HG03575 (cell line): ENCODE data around the gene SI.
"Not testable (repeated sequence)": the region's sequence is repeated elsewhere in the genome, so short reads cannot be mapped to it uniquely, and the experiment has no call there.

Experiments used
- ATAC-seq: cut with Tn5 transposase; IDR thresholded peaks from one replicate; pipeline ENCODE4 v1.9.1; 2021; ENCODE audit not compliant: unreplicated experiment, insufficient number of reproducible peaks, low FRiP score; ENCODE audit errors: extremely low read depth

SI gene

GRCh38 chr3:165078293-165078692, at the start of gene SI:
Gene SI, minus strand, starts transcription at chr3:165078496. Its CDS starts 2,484 bp downstream, at chr3:165076012.
- no peak for ATAC-seq

GRCh38 chr3:165125836-165126235, 47.5 kb upstream of the SI start:
- ATAC-seq: no peak

- ATAC-seq: no peak
These were observed 33.1 kb upstream of the SI start for GRCh38 chr3:165111401-165111800.

GRCh38 chr3:165103616-165104015, 25.3 kb upstream of the SI start:
- ATAC-seq: no peak

- no peak for ATAC-seq
These were observed 4.4 kb upstream of the SI start for GRCh38 chr3:165082650-165083049.

GRCh38 chr3:165081183-165081582, 2.9 kb upstream of the SI start:
- no peak for ATAC-seq

GRCh38 chr3:165075695-165076094, 2.6 kb downstream of the SI start:
- ATAC-seq: no peak

GRCh38 chr3:165070682-165071081, 7.6 kb downstream of the SI start:
- no peak for ATAC-seq

- ATAC-seq: no peak
These were observed 21.8 kb downstream of the SI start for GRCh38 chr3:165056510-165056909.

GRCh38 chr3:165040186-165040585, 38.1 kb downstream of the SI start:
- no peak for ATAC-seq

- no peak for ATAC-seq
These were observed 66.7 kb downstream of the SI start for GRCh38 chr3:165011557-165011956.

- no peak for ATAC-seq
These were observed 93.3 kb downstream of the SI start for GRCh38 chr3:164984947-164985346.

- ATAC-seq: no peak
These were observed 115.7 kb downstream of the SI start for GRCh38 chr3:164962610-164963009.

- no peak for ATAC-seq
These were observed 125.3 kb downstream of the SI start for GRCh38 chr3:164952966-164953365.

- not testable (repeated sequence) for ATAC-seq
These were observed 126.9 kb downstream of the SI start for GRCh38 chr3:164951403-164951802.

- no peak for ATAC-seq
These were observed 137.6 kb downstream of the SI start for GRCh38 chr3:164940745-164941144.

GRCh38 chr3:164929642-164930041, 148.7 kb downstream of the SI start:
- ATAC-seq: no peak
